Osteoblast (primary cell): ENCODE data around the gene MTCL3.

ENCODE experiments used
- DNase-seq: peaks from one replicate; pipeline ENCODE4 v3.0.0; 2011; ENCODE audit warnings: low spot score, mixed read lengths; ENCODE audit not compliant: insufficient read length; ENCODE audit errors: missing footprints
- H2AFZ ChIP-seq: 2 replicates; pipeline ENCODE4 v1.6.0; 2011; ENCODE audit warnings: mild to moderate bottlenecking, low read length
- H3K27ac ChIP-seq: 2 replicates; pipeline ENCODE4 v1.5.1; 2011; ENCODE audit warnings: mild to moderate bottlenecking, low read depth, low read length, moderate library complexity
- H3K27me3 ChIP-seq: 2 replicates; pipeline ENCODE4 v1.6.0; 2012; ENCODE audit warnings: mild to moderate bottlenecking, control low read depth, inconsistent platforms, low read length, moderate library complexity; ENCODE audit not compliant: insufficient read depth
- H3K36me3 ChIP-seq: 2 replicates; pipeline ENCODE4 v1.5.1; 2011; ENCODE audit warnings: mild to moderate bottlenecking, low read length, control low read depth, moderate library complexity; ENCODE audit not compliant: insufficient read depth
- H3K4me1 ChIP-seq: 2 replicates; pipeline ENCODE4 v1.5.1; 2011; ENCODE audit warnings: mild to moderate bottlenecking, low read length, control low read depth, moderate library complexity; ENCODE audit not compliant: insufficient read depth
- H3K4me2 ChIP-seq: 2 replicates; pipeline ENCODE4 v1.6.0; 2011; ENCODE audit warnings: mild to moderate bottlenecking, low read length; ENCODE audit not compliant: insufficient read depth
- H3K4me3 ChIP-seq: fragments of 200-600 bp; sonication (generic); 3 replicates; pipeline ENCODE4 v1.5.1; 2012; ENCODE audit warnings: mild to moderate bottlenecking, low read length, inconsistent platforms; ENCODE audit not compliant: insufficient read depth
- H3K79me2 ChIP-seq: 2 replicates; pipeline ENCODE4 v1.6.0; 2012; ENCODE audit warnings: mild to moderate bottlenecking, low read length, control low read depth, inconsistent platforms; ENCODE audit not compliant: insufficient read depth
- H3K9me3 ChIP-seq: 2 replicates; pipeline ENCODE4 v1.5.1; 2011; ENCODE audit warnings: low read depth, low read length, control low read depth
- H4K20me1 ChIP-seq: 2 replicates; pipeline ENCODE4 v1.6.0; 2012; ENCODE audit warnings: mild to moderate bottlenecking, low read length, control low read depth; ENCODE audit not compliant: insufficient read depth
- CTCF ChIP-seq: IDR thresholded peaks from 2 replicates; pipeline ENCODE4 v1.5.1; 2011; ENCODE audit warnings: mild to moderate bottlenecking, low read depth, low read length, moderate library complexity; ENCODE audit errors: extremely low read depth

The MTCL3 gene

GRCh38 chr6:127547904-127548649, 28.9 kb upstream of the MTCL3 start:
- Histone ChIP-seq H3K4me3 (no peak overlapping the region), H3K79me2 (no peaks in the 10 kb centered on the region), H4K20me1 (no peaks in the 10 kb centered on the region), H3K36me3 (no peaks in the 10 kb centered on the region), H3K4me1 (peaks cover 12% of the 10 kb centered on the region), H3K27ac (no peak overlapping the region), H3K4me2 (no peak overlapping the region), H3K27me3 (no peaks in the 10 kb centered on the region), H3K9me3 (no peaks in the 10 kb centered on the region), H2AFZ (no peak overlapping the region)
- peak; percentile 33 for TF ChIP-seq CTCF
- no peak for DNase-seq

GRCh38 chr6:127547215-127547614, 28.1 kb upstream of the MTCL3 start:
- peak; percentile 41 for TF ChIP-seq CTCF
- no peaks in the 10 kb centered on the region for H3K9me3 ChIP-seq
- no peaks in the 10 kb centered on the region for H3K36me3 ChIP-seq
- no peak for DNase-seq
- no peak overlapping the region for H3K4me3 ChIP-seq
- H3K27ac ChIP-seq: no peak overlapping the region
- H2AFZ ChIP-seq: no peak overlapping the region
- peaks cover 12% of the 10 kb centered on the region for H3K4me1 ChIP-seq
- H3K79me2 ChIP-seq: no peaks in the 10 kb centered on the region
- no peak overlapping the region for H3K4me2 ChIP-seq
- H4K20me1 ChIP-seq: no peaks in the 10 kb centered on the region
- no peaks in the 10 kb centered on the region for H3K27me3 ChIP-seq

GRCh38 chr6:127539272-127539671, 20.1 kb upstream of the MTCL3 start:
- H3K4me1 ChIP-seq: peaks cover 5% of the 10 kb centered on the region
- H2AFZ ChIP-seq: no peak overlapping the region
- H3K36me3 ChIP-seq: no peaks in the 10 kb centered on the region
- peaks cover 5% of the 10 kb centered on the region for H3K27me3 ChIP-seq
- TF ChIP-seq CTCF: peak; percentile 51
- H3K4me3 ChIP-seq: no peak overlapping the region
- H4K20me1 ChIP-seq: no peaks in the 10 kb centered on the region
- DNase-seq: no peak
- H3K4me2 ChIP-seq: peak overlapping the region; percentile 50
- H3K27ac ChIP-seq: no peak overlapping the region
- no peaks in the 10 kb centered on the region for H3K9me3 ChIP-seq
- H3K79me2 ChIP-seq: no peaks in the 10 kb centered on the region

GRCh38 chr6:127538750-127539264, 19.7 kb upstream of the MTCL3 start:
- peak; percentile 45 for DNase-seq
- Histone ChIP-seq H4K20me1 (no peaks in the 10 kb centered on the region), H3K36me3 (no peaks in the 10 kb centered on the region), H3K27me3 (peaks cover 5% of the 10 kb centered on the region), H3K27ac (no peak overlapping the region), H3K4me2 (peak overlapping the region; percentile 50), H3K4me1 (peaks cover 5% of the 10 kb centered on the region), H2AFZ (peak overlapping the region; percentile 60), H3K79me2 (no peaks in the 10 kb centered on the region), H3K4me3 (no peak overlapping the region), H3K9me3 (no peaks in the 10 kb centered on the region)
- no peak for TF ChIP-seq CTCF
